ENCODE results near the gene G6PC2.
"Not testable (repeated sequence)": the region's sequence is repeated elsewhere in the genome, so short reads cannot be mapped to it uniquely, and the experiment has no call there.

G6PC2 gene

DNA sequence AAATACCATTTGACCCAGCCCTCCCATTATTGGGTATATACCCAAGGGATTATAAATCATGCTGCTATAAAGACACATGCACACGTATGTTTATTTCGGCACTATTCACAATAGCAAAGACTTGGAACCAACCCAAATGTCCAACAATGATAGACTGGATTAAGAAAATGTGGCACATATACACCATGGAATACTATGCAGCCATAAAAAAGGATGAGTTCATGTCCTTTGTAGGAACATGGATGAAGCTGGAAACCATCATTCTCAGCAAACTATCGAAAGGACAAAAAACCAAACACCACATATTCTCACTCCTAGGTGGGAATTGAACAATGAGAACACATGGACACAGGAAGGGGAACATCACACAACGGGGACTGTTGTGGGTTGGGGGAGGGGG, 30.3 kb upstream of the G6PC2 start:
- POLR2A ChIA-PET = not testable (repeated sequence)
- peak; percentile 84 for TF ChIP-seq ZNF146 (tag by site-specific recombination; IDR thresholded peaks at IDR 0.05)

DNA sequence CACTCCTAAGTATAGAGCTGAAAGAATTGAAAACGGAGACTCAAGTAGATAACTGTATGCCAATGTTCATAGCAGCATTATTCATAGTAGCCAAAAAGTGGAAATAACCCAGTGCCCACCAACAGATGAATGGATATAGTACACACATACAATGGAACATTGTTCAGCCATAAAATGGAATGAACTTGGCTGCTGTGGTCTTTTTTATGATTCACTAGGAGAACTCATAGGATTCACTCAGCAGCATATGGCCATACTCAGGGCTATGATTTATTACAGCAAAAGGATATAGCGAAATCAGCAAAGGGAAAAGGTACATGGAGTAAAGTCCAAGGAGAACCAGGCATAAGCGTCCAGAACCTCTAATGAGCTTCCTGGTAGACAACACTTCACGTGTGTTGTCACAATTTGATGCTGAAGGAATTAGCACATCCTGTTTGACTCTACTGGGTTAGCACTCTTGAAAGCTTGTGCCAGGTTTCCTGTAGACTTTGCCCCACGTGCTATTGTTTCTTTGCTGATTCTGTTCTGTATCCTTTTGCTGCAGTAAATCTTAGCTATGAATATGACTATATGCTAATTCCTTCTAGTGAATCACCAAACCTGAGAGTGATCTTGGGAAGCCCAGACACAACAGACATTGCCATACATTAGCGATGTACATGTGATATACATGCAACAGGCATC, 26.6 kb upstream of the G6PC2 start:
- H3K36me3 ChIP-seq (ENCODE audit: control insufficient read depth in 2 of 2, insufficient read depth in 1 of 2, low read length in 2 of 2) = peaks cover 8 to 38% of the 10 kb centered on the region in 2 experiments
- no peak for TF ChIP-seq ZFP3 (tag by site-specific recombination; IDR thresholded peaks at IDR 0.05; ENCODE audit: low read depth)
- TF ChIP-seq ZNF37A (tag by site-specific recombination; IDR thresholded peaks at IDR 0.05) = no peak
- no peak for TF ChIP-seq ZNF280D (tag by site-specific recombination; IDR thresholded peaks at IDR 0.05)
- no peak for TF ChIP-seq ZNF24 (tag by site-specific recombination; IDR thresholded peaks at IDR 0.05)
- TF ChIP-seq ZNF707 (tag by site-specific recombination; IDR thresholded peaks at IDR 0.05) = no peak
- no peak for TF ChIP-seq PRDM4 (tag by site-specific recombination; IDR thresholded peaks at IDR 0.05)
- no peak for TF ChIP-seq ZNF514 (tag by site-specific recombination; IDR thresholded peaks at IDR 0.05)
- no peak overlapping the region for H3K4me3 ChIP-seq (ENCODE audit: low read depth, low read length)
- no peaks in the 10 kb centered on the region for H3K4me1 ChIP-seq (ENCODE audit: control insufficient read depth, insufficient read depth, low read length)
- ChIA-PET CTCF (no interaction called here), POLR2A (no interaction called here)
- no peaks in the 10 kb centered on the region for H3K9me3 ChIP-seq (ENCODE audit: control insufficient read depth, insufficient read depth, low read depth, low read length)
- H3K27ac ChIP-seq (ENCODE audit: extremely low read depth, low read depth, low read length) = no peak overlapping the region

More for the DNA sequence above, 30.3 kb upstream of the G6PC2 start:
- H3K9me3 ChIP-seq (ENCODE audit: control insufficient read depth, insufficient read depth, low read depth, low read length); H3K4me3 ChIP-seq (ENCODE audit: low read depth, low read length); CTCF ChIA-PET; H3K27ac ChIP-seq (ENCODE audit: extremely low read depth, low read depth, low read length); H3K4me1 ChIP-seq (ENCODE audit: control insufficient read depth, insufficient read depth, low read length): not testable (repeated sequence)
- peaks cover 8 to 38% of the 10 kb centered on the region in 2 experiments for H3K36me3 ChIP-seq (ENCODE audit: control insufficient read depth in 2 of 2, insufficient read depth in 1 of 2, low read length in 2 of 2)

GRCh38 chr2:168882163-168882562, 18.9 kb upstream of the G6PC2 start:
- CTCF ChIA-PET = not testable (repeated sequence)

DNA sequence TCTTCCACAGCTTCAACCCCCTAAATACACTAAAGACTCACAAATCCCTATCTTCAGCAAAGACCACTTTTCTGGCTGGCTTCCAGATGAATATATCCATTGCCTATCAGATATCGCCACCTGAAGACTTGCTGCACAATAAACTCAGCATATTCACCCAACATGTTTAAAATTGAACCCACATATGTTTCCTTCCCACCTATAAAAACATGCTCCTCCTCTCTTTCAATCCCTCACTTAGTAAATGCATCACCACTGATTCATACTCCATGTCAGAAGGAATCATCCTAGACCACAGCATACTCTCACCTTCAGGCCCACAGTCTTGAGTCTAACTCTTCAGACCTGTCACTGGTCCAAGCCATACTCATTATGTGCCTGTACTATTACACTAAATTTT, 16.1 kb upstream of the G6PC2 start:
- ChIA-PET POLR2A (no interaction called here), CTCF (no interaction called here)
- no peak overlapping the region for H3K27ac ChIP-seq (ENCODE audit: extremely low read depth, low read depth, low read length)
- H3K4me1 ChIP-seq (ENCODE audit: control insufficient read depth, insufficient read depth, low read length) = no peaks in the 10 kb centered on the region
- H3K4me3 ChIP-seq (ENCODE audit: low read depth, low read length) = no peak overlapping the region
- H3K9me3 ChIP-seq (ENCODE audit: control insufficient read depth, insufficient read depth, low read depth, low read length) = no peaks in the 10 kb centered on the region
- H3K36me3 ChIP-seq (ENCODE audit: control insufficient read depth in 2 of 2, insufficient read depth in 1 of 2, low read length in 2 of 2) = peaks cover 14 to 46% of the 10 kb centered on the region in 2 experiments; a peak in 2 of 3 replicates
- TF ChIP-seq ZNF670 (tag by site-specific recombination; IDR thresholded peaks at IDR 0.05; ENCODE audit: low read depth) (no peak), SCRT2 (tag by site-specific recombination; IDR thresholded peaks at IDR 0.05) (no peak), ZNF660 (tag by site-specific recombination; IDR thresholded peaks at IDR 0.05) (no peak), ZNF121 (tag by site-specific recombination; IDR thresholded peaks at IDR 0.05) (no peak), MEIS1 (CRISPR knock-in tag; IDR thresholded peaks at IDR 0.05; ENCODE audit: borderline replicate concordance) (no peak), SCRT1 (tag by site-specific recombination; IDR thresholded peaks at IDR 0.05; ENCODE audit: borderline replicate concordance) (no peak), SETDB1 (IDR thresholded peaks at IDR 0.05; ENCODE audit: insufficient read length, low read length) (no peak), ZNF621 (tag by site-specific recombination; IDR thresholded peaks at IDR 0.05) (no peak), EGR2 (tag by site-specific recombination; IDR thresholded peaks at IDR 0.05; ENCODE audit: low read depth) (no peak), ZBTB6 (tag by site-specific recombination; IDR thresholded peaks at IDR 0.05) (no peak), ZNF654 (tag by site-specific recombination; IDR thresholded peaks at IDR 0.05; ENCODE audit: low read depth) (no peak), ZNF610 (tag by site-specific recombination; IDR thresholded peaks at IDR 0.05; ENCODE audit: borderline replicate concordance) (no peak), ZFP3 (tag by site-specific recombination; IDR thresholded peaks at IDR 0.05; ENCODE audit: low read depth) (no peak)
- TF ChIP-seq, protein P1, sequence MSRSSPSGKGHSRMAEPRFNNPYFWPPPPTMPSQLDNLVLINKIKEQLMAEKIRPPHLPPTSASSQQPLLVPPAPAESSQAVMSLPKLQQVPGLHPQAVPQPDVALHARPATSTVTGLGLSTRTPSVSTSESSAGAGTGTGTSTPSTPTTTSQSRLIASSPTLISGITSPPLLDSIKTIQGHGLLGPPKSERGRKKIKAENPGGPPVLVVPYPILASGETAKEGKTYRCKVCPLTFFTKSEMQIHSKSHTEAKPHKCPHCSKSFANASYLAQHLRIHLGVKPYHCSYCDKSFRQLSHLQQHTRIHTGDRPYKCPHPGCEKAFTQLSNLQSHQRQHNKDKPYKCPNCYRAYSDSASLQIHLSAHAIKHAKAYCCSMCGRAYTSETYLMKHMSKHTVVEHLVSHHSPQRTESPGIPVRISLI (tag by site-specific recombination; IDR thresholded peaks at IDR 0.05) = no peak

More at GRCh38 chr2:168882163-168882562, 18.9 kb upstream of the G6PC2 start:
- H3K36me3 ChIP-seq (ENCODE audit: control insufficient read depth in 2 of 2, insufficient read depth in 1 of 2, low read length in 2 of 2) = peaks cover 9 to 33% of the 10 kb centered on the region in 2 experiments; a peak in 2 of 3 replicates
- H3K27ac ChIP-seq (ENCODE audit: extremely low read depth, low read depth, low read length); POLR2A ChIA-PET; H3K4me1 ChIP-seq (ENCODE audit: control insufficient read depth, insufficient read depth, low read length); H3K4me3 ChIP-seq (ENCODE audit: low read depth, low read length); H3K9me3 ChIP-seq (ENCODE audit: control insufficient read depth, insufficient read depth, low read depth, low read length): not testable (repeated sequence)

Data from HEK293 (cell line).